H1 (cell line): ENCODE data around the gene BFSP2. TPM values are rescaled to one million over a fixed set of nuclear protein-coding genes. Genes with fewer than 3 reads are reported as not detected.

Experiments
- CHD7 ChIP-seq: fragments of 300-600 bp; sonication (generic); IDR thresholded peaks from 2 replicates; pipeline ENCODE4 v1.7.1; 2012; ENCODE audit warnings: low read length, moderate library complexity, mild to moderate bottlenecking, inconsistent platforms; ENCODE audit not compliant: insufficient replicate concordance
- polyA plus RNA-seq, 7 experiments: library from polyadenylated mRNA; depleted of rRNA in 3 of 7; stranded (reverse) in 5 of 7; unstranded in 2 of 7; fragments of >200 nt in 5 of 7; fragments of 200-250 nt in 2 of 7; gene quantifications; 1 replicate in 5 of 7; 2 replicates in 1 of 7; 4 replicates in 1 of 7; pipeline versions ENCODE4 v1.2.1 to v1.2.3, GENCODE V29; 2011 to 2013; ENCODE audit warnings: missing spikeins in 2 of 7, mixed read lengths in 2 of 7
- total RNA-seq: library from RNA; stranded (reverse); fragmentation: NEBNext Ultra II Directional; extraction: Animal tissue kit (Norgen Biotek cat#: 25700); gene quantifications from 2 replicates; pipeline ENCODE4 v1.2.1, GENCODE V29; 2021

Gene BFSP2
- total and polyA plus RNA-seq, 2 of the 8 experiments (the other 6 are each of a cell fraction or from before 2014, with no cell fraction given), result not detected

GRCh38 chr3:133377396-133377795 lies 22.5 kb upstream of the BFSP2 start (continued):
- TF ChIP-seq CHD7, result no peak
